NCI-H2196 treated with DMSO at 0.1 percent for 48 hours (cell line): ENCODE results near the gene DEPDC5.
"Not testable (repeated sequence)": the region's sequence is repeated elsewhere in the genome, so short reads cannot be mapped to it uniquely, and the experiment has no call there.

Source experiments
- DNase-seq: peaks from one replicate; lab custom pipeline; 2025; ENCODE audit not compliant: unreplicated experiment; lab: John Stamatoyannopoulos, UW

Gene DEPDC5

GRCh38 chr22:31748490-31748889 lies 5.3 kb upstream of the DEPDC5 start:
- no peak for DNase-seq

- peak; percentile 68 for DNase-seq
Observed at GRCh38 chr22:31749636-31750364, 4.0 kb upstream of the DEPDC5 start, which contains the start of gene PRR14L. TSS of gene PRR14L (minus strand) at chr22:31750132. CDS start at chr22:31738860, 11,272 bp downstream.

GRCh38 chr22:31750365-31751284 lies 3.2 kb upstream of the DEPDC5 start:
- no peak for DNase-seq

GRCh38 chr22:31752096-31752847 lies 1.5 kb upstream of the DEPDC5 start:
- no peak for DNase-seq

- DNase-seq = peak; percentile 22
Observed at GRCh38 chr22:31753005-31753633, 700 bp upstream of the DEPDC5 start.

GRCh38 chr22:31754813-31755212 lies 994 bp downstream of the DEPDC5 start:
- DNase-seq = no peak

- DNase-seq = no peak
Observed at GRCh38 chr22:31757265-31757664, 3.4 kb downstream of the DEPDC5 start.

- DNase-seq = not testable (repeated sequence)
Observed at GRCh38 chr22:31758860-31759259, 5.0 kb downstream of the DEPDC5 start.

GRCh38 chr22:31764785-31765184 lies 11.0 kb downstream of the DEPDC5 start:
- DNase-seq = no peak

GRCh38 chr22:31768422-31769059 lies 14.7 kb downstream of the DEPDC5 start:
- DNase-seq = no peak

- DNase-seq = no peak
Observed at GRCh38 chr22:31773416-31773815, 19.6 kb downstream of the DEPDC5 start.

GRCh38 chr22:31776231-31776630 lies 22.4 kb downstream of the DEPDC5 start:
- DNase-seq = no peak

GRCh38 chr22:31789803-31790202 lies 36.0 kb downstream of the DEPDC5 start:
- no peak for DNase-seq

GRCh38 chr22:31790240-31790639 lies 36.4 kb downstream of the DEPDC5 start:
- DNase-seq = no peak

- DNase-seq = not testable (repeated sequence)
Observed at GRCh38 chr22:31799358-31799757, 45.5 kb downstream of the DEPDC5 start.

GRCh38 chr22:31800065-31800464 lies 46.2 kb downstream of the DEPDC5 start:
- DNase-seq = no peak

GRCh38 chr22:31800861-31801260 lies 47.0 kb downstream of the DEPDC5 start:
- DNase-seq = not testable (repeated sequence)

- DNase-seq = no peak
Observed at GRCh38 chr22:31802575-31802974, 48.8 kb downstream of the DEPDC5 start.

GRCh38 chr22:31806751-31807150 lies 52.9 kb downstream of the DEPDC5 start:
- DNase-seq = no peak

- no peak for DNase-seq
Observed at GRCh38 chr22:31812977-31813605, 59.3 kb downstream of the DEPDC5 start.
